GM12892 (cell line): ENCODE data around the gene ACSS1.
A peak's percentile ranks its signal among the peaks of the same experiment; 100 is the strongest.

Experiments used
- DNase-seq: peaks from one replicate; pipeline ENCODE4 v3.0.0; 2011; ENCODE audit not compliant: insufficient read length
- FAIRE-seq: peaks from 2 replicates; lab custom pipeline; 2011; peaks lifted over from hg19 to GRCh38; lab: Jason Lieb, UNC
- POLR2A ChIP-seq: IDR thresholded peaks from 2 replicates; pipeline ENCODE4 v1.6.1; 2011; ENCODE audit warnings: low read depth, low read length, control low read depth
- POLR2AphosphoS5 ChIP-seq: IDR thresholded peaks from 2 replicates; pipeline ENCODE4 v1.6.1; 2011; ENCODE audit warnings: low read depth, low read length, control low read depth
- TAF1 ChIP-seq: IDR thresholded peaks from 2 replicates; pipeline ENCODE4 v1.6.1; 2011; ENCODE audit warnings: low read depth, mild to moderate bottlenecking, control low read depth, low read length, borderline replicate concordance

Gene ACSS1

DNA sequence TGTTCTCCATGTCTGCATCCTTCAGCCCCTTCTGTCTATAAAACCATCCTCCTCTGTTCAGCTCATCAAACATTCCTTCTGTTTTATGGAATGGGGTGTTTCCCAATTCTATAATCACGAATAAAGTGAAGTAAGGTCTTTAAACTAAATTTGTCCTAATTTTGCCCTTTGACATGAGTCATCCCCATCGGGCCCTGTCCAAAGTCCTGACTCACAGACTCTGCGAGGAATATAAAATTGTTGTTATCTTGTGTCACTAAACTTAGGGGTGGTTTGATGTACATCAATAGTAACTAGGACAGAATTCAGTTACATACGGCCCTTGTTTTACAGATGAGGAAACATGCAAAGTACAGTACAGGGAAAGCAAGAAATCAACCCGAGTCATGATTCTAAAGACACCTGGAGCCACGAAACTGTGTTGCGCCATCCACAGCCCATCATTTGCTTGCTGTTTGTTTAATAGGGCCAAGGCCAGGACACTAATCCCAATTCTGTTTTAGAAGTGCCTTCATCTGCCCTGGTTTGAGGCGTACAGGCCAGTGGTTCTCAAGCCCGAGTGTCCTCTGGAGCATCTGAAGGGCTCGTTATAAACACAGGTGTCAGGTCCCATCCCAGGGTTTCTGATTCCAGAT is 2.8 kb downstream of the ACSS1 start:
- no peak for TF ChIP-seq TAF1
- no peak for TF ChIP-seq POLR2A
- no peak for TF ChIP-seq POLR2AphosphoS5
- DNase-seq = no peak
- FAIRE-seq = no peak

- FAIRE-seq = peak; percentile 63
These were observed 3.7 kb downstream of the ACSS1 start for GRCh38 chr20:25054096-25054820.

DNA sequence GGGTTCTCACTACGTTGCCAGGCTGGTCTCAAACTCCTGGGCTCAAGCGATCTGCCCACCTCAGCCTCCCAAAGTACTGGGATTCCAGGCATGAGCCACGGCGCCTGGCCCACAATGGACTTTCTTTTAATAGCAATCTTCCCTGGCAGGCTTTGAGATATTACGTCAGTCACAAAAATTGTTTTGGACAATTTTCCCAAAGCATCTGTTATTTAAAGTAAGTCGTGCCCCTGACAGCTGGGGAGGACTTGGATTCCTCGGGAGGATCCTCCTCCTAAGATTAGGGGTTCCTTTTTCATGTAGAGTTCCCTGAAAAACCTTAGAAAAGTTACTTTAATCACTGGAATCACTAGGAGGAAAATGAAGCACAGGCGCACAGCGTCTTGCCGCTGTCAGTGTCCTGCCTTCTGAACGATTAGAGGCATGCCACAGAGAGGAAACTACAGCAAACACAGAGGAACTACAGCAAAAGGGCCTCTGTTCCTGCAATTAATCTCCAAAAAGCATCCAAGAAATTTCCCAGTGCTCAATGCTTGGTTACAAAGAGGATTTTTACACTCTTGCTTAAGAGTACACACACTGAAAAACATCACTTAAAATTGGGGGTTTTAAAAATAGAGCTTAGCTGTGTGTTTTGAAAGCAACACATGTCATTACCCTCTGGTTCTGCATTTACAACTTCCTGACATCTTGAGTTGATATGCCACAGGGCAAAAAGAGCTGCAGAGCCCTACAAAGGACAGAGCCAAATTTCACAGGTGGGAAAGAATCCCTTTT is 4.5 kb downstream of the ACSS1 start:
- DNase-seq (no peak), FAIRE-seq (peak; percentile 53)

More at GRCh38 chr20:25054096-25054820, 3.7 kb downstream of the ACSS1 start:
- TF ChIP-seq TAF1 (no peak), POLR2A (no peak), POLR2AphosphoS5 (no peak)
- no peak for DNase-seq

GRCh38 chr20:25052255-25053194 is 5.4 kb downstream of the ACSS1 start:
- FAIRE-seq (peak; percentile 70), DNase-seq (no peak)
- TF ChIP-seq TAF1 = no peak
- TF ChIP-seq POLR2AphosphoS5 = no peak
- no peak for TF ChIP-seq POLR2A

More for the DNA sequence above, 4.5 kb downstream of the ACSS1 start:
- TF ChIP-seq POLR2A = no peak
- TF ChIP-seq TAF1 = no peak
- no peak for TF ChIP-seq POLR2AphosphoS5

GRCh38 chr20:25051386-25052155 is 6.4 kb downstream of the ACSS1 start:
- no peak for DNase-seq
- FAIRE-seq = no peak
- TF ChIP-seq POLR2A (no peak), TAF1 (no peak), POLR2AphosphoS5 (no peak)

DNA sequence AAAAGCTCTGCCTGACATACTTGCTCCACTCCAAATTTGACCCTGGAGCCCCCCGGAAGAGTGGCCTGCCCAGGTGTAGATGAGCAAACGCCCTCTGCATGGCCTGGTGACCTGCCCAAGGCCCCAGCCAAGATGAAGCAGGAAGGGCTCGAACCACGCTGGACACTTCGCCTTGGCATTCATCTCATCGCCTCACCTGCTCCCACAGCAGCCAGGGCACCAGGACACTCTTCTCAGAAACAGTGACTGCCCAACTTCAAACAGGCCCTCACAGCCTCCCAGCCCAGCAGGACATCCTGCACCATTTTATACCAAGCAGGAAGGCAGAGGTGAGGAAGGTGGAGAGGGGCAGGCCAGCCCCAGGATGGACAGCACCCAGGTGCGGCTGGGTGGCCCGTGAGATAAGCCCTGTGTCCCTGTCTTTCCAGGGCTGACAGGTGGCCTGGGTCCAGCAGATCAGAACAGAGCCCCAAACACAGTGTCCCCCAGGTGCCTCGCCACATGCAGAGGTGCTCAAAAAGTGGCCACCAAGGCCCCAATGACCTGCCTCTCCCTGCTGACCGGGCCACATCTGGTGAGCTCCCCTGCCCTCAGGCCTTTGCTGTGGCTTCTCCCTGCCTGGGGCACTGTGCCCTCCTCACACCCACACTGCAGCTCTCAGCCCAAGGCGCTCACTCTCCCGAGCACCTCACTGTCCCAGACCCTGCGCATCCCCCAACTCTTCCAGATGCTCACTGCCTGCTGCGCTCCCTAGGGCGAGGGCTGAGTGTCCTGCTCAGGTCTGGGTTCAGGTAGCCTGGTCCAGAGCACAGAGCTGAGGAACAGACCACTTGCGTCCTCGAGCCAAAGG is 7.2 kb downstream of the ACSS1 start:
- FAIRE-seq = no peak

GRCh38 chr20:25050082-25050481 is 7.9 kb downstream of the ACSS1 start:
- no peak for FAIRE-seq
- TF ChIP-seq POLR2AphosphoS5 (no peak), TAF1 (no peak), POLR2A (no peak)

More for the DNA sequence above, 7.2 kb downstream of the ACSS1 start:
- TF ChIP-seq POLR2A (no peak), POLR2AphosphoS5 (no peak), TAF1 (no peak)
- DNase-seq = no peak

DNA sequence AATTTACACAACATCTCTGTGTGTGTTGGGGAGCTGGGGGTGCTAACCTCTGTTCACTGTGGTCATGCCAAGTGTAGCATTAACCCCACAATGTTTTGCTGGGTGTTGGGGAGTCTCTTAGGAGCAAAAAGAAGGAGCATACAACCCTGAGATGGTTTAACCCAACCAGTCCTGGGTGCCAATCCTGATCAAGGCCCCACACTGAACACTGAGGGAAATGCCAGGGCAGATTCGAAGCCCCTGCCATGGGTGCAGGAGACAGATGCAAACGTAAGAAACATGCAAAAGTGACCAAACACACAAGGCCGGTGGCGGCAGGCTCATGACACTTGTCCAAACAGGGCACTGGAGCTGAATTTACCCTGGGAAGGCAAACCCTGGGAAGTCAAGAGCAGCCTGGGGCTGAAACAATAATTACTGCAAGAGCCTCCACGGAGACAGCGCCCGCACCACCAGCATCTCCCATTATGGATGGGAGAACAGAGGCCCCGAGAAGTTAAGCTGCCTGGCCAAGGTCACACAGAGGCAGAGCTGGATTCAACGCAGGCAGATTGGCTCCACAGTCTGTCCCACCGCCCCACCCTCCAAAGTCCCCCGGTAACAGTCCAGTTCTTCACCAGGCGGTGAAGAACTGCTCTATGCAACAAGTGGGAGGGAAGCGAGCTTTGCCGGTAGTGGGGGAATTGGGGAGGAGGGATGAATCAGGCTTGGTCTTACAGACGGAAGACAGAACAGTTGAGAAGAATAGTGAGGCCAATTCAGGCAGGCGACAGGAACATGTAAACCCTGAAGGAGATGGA is 8.5 kb downstream of the ACSS1 start:
- DNase-seq = no peak
- FAIRE-seq = no peak
- no peak for TF ChIP-seq TAF1
- TF ChIP-seq POLR2AphosphoS5 = no peak
- no peak for TF ChIP-seq POLR2A

More at GRCh38 chr20:25050082-25050481, 7.9 kb downstream of the ACSS1 start:
- DNase-seq = no peak

GRCh38 chr20:25048519-25048952 is 9.4 kb downstream of the ACSS1 start:
- FAIRE-seq (no peak), DNase-seq (no peak)
- TF ChIP-seq POLR2AphosphoS5 = no peak
- no peak for TF ChIP-seq TAF1
- TF ChIP-seq POLR2A = no peak
